OCI-M2 (cell line): ENCODE data around the gene RSPH10B2.
"Not testable (repeated sequence)": the region's sequence is repeated elsewhere in the genome, so short reads cannot be mapped to it uniquely, and the experiment has no call there.

Experiments used
- DNase-seq: peaks from one replicate; lab custom pipeline; 2025; ENCODE audit not compliant: unreplicated experiment; lab: John Stamatoyannopoulos, UW

The RSPH10B2 gene

DNA sequence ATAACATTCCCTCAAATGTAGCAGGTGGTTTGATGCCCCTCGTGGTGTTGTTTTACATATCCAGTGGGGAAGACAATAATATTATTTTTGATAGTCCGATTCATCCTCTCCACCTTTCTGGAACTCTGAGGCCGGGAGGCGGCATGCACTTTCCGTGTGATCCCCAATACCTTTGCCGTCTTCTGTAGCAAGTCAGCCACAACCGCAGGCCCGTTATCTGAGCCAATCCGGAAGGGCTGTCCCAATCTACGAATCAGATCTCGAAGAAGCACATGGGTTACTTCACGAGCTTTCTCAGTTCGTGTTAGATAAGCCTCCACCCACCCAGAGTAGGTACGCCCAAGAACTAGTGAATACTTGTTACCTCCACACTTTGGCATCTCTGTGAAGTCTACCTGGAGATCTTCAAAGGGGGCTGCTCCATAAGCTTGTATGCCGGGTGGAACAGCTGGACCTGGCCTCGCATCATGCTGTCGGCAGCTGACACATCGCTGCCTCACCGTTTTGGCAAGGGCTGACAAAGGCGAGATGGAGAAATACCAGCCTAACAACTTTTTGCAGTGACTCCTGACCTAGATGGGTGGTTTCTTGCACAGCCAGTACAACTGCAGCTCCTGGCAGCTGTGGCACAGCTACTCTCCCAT lies 88.5 kb downstream of the RSPH10B2 start:
- not testable (repeated sequence) for DNase-seq

DNA sequence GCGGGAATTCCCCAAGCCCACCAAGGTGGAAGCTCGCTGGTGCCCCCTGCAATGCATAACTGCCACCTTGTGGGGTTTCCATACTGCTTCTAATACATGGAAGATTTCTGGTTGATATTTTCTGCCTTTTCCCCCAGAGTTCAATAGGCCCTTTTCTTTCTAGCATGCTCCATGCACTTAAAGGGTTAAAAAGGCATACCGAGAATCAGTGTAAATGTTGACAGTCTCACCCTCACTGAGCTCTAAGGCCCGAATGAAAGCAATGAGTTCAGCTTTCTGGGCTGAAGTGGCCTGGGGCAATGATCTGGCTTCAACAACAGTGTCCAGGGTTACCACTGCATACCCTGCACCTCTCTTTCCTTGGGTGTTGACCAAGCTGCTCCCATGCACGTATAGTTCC lies 89.2 kb downstream of the RSPH10B2 start:
- not testable (repeated sequence) for DNase-seq

- DNase-seq, result not testable (repeated sequence)
These were observed 89.8 kb downstream of the RSPH10B2 start for GRCh38 chr7:6843654-6844053.

DNA sequence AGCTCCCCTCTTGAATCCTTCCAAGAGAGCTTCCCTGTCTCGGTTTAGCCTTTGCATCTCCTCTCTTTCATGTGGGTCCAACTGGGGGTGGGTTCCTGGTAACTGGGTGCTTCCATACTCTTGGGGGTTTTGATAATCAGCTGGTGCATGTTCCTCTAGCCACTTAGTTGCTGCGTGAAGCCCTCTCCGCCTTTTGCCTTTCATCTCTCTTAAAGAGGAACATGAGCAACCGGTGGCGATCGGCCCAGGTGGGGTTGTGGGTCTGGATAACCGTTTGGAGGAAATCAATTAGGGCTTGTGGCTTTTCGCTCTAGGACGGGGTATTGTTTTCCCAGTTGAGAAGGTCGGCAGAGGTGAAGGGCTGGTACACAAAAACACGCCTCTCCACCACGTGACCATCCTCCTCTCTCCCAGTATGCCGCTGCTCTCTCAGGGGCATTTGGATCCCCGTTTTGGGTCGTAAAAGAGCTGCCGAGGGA lies 92.1 kb downstream of the RSPH10B2 start:
- DNase-seq, result not testable (repeated sequence)

GRCh38 chr7:6847751-6848150 lies 93.8 kb downstream of the RSPH10B2 start:
- not testable (repeated sequence) for DNase-seq
